ENCODE data around the gene SHFL.
A peak's percentile ranks its signal among the peaks of the same experiment; 100 is the strongest.

The SHFL gene

GRCh38 chr19:10109528-10109927, 23.4 kb downstream of the SHFL start:
- no peak for DNase-seq (ENCODE audit: low read depth in 2 of 2)

GRCh38 chr19:10110076-10110971, 24.2 kb downstream of the SHFL start:
- no peak for DNase-seq (ENCODE audit: low read depth in 2 of 2)

DNA sequence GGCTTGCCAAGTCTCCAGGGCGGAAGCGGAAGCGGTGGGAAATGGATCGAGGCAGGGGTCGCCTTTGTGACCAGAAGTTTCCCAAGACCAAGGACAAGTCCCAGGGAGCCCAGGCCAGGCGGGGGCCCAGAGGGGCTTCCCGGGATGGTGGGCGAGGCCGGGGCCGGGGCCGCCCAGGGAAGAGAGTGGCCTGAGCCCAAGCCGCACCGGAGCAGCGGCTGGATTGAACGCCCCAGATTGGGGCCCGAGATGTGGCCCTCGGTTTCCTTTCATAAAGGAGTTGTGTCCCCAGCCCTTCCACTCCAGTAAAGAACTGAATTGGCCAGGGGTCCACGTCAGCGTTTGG, 24.8 kb downstream of the SHFL start:
- no peak for DNase-seq (ENCODE audit: low read depth in 2 of 2)

- peak in 1 of 2 donors; percentile 57 for DNase-seq (ENCODE audit: low read depth in 2 of 2)
Measured at GRCh38 chr19:10111405-10111811, 25.3 kb downstream of the SHFL start, which contains the start of gene P2RY11. TSS of gene P2RY11 (plus strand) at chr19:10111693. CDS start at chr19:10111722, 29 bp downstream.

DNA sequence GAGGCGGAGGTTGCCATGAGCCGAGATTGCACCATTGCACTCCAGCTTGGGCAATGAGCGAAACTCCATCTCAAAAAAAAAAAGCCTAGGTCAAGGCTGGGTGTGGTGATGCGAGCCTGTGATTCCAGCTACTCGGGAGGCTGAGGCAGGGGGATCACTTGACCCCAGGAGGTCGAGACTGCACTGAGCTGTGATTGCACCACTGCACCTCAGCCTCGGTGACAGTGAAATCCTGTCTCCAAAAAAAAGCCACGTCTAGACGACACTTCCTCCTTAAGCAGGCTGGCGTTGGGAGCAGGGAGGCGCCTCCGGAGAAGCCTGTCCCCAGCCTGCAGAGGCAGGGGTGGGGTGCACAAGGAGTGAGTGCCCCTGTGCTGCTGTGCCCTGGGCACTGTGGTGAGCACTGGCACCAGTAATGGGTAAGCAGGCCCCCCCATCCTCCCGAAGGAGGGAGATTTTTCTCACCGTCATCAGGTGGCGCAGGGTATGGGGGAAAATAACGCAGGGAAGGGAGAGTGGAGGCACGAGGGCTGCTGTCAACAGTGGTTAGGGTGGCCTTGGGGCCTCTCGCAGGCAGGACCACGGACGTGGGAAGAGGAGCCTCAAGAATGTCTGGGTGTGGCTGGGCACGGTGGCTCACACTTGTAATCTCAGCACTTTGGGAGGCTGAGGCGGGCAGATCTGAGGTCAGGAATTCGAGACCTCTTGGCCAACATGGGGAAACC, 26.1 kb downstream of the SHFL start:
- DNase-seq (ENCODE audit: low read depth in 2 of 2), result peak; percentile 60 to 73

GRCh38 chr19:10112895-10113591, 26.9 kb downstream of the SHFL start:
- DNase-seq (ENCODE audit: low read depth in 2 of 2), result peak in 1 of 2 donors; percentile 60

GRCh38 chr19:10113592-10113963, 27.5 kb downstream of the SHFL start:
- DNase-seq (ENCODE audit: low read depth in 2 of 2), result no peak

GRCh38 chr19:10113964-10114650, 28.0 kb downstream of the SHFL start:
- DNase-seq (ENCODE audit: low read depth in 2 of 2), result no peak

DNA sequence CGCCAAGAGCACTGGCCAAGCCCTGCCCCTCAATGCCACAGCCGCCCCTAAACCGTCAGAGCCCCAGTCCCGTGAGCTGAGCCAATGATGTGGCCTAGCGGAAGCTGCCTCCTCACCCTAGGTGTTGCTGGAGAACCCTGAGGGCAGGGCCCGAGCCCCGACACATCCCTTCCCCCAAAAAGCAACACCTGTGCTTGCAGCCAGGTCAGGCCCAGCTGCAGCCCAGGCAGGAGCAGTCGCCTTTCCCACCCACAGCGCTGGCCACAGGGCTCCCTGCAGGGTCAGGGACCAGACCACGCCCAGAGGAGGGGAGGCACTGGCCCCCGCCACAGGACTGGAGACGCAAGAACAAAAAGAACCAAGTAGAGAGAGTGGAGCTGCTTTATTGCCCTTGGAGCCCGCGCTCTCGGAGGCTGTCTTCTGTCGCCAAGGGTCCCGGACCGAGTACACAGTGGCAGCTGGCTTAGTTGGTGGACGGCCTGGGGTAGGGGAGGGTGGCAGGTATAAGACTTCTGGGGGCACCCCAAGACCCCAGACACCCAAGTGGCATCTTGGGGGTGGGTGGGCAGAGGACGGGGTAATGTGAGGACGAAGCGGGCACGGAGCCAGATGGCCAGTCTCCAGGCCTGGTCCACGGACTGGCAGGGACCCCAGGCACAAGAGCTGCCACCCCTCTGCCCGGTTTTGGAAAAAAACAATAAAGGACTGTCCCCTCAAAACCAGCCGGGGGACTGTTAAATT, 28.7 kb downstream of the SHFL start:
- no peak for DNase-seq (ENCODE audit: low read depth in 2 of 2)

- DNase-seq (ENCODE audit: low read depth in 2 of 2), result no peak
Measured at GRCh38 chr19:10115392-10116084, 29.4 kb downstream of the SHFL start.

DNA sequence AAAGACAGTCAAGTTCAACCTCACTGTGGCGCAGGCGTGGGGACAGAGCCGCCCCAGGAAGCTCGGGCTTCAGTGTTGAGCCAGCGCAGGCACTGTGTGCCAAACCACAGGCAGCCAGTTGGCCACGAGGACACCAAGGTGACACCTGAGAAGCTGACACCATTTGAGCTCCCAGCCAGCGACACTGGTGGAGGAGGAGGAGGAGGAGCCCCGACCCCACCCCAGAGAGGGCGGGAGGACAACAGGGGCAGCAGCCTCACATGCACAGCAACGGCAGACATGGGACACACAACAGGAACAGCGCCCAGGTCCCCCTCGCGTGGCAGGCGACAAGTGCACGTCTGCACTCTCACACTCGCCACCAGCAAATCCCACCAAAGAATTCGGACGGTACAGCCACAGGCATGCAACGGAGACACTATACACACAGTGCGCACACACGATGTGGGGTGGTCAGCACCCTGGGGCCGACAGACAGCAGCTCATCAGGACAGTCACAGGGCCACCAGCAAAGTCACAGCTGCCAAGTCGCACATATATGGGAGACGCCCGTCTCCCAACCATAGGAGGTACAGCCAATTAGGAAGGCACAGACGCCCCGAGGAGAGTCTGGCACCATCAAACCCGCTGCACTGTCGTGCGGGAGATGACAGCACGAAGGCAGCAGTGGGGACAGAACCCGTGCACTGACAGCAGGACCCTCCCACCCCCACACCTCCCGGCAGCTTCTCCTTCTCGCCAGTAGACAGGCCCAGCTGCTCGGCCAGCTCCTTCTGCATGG, 30.2 kb downstream of the SHFL start:
- no peak for DNase-seq (ENCODE audit: low read depth in 2 of 2)

DNA sequence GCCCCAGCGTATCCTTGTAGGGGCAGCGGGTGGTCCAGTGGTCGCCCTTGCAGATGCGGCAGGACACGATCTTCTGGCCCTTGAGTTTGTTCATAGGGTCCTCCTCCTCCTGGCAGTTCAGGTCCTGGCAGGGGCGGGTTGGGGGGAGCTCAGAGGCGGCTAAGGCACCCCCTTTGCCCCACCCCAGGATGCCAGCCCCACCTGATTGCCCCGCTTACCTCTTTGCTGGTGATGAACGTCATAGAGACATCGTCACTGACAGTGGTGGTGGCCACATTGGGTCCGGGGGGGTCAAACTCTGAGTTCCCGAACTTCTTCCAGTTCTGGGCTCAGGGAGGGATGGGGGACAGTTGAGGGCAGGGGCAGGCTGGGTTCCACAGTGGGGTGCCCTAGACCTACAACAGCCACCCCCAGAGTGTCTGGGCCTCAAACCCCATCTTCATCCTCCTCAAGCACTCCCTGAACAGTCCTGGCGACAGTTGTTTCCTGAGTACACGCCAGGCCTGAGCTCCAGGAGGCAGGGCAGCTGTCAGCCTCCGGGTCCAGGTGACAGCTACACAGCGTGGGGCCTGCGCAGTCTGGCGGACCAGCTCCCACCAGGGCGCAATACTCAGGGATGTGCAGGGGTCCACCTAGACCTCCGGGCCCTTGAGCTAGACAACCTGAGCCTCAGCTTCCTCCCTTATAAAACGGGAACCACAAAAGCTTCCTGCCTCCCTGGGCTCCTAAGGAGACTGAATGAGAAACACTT, 30.9 kb downstream of the SHFL start:
- DNase-seq (ENCODE audit: low read depth in 2 of 2), result no peak

GRCh38 chr19:10118960-10119359, 32.8 kb downstream of the SHFL start:
- no peak for DNase-seq (ENCODE audit: low read depth in 2 of 2)

DNA sequence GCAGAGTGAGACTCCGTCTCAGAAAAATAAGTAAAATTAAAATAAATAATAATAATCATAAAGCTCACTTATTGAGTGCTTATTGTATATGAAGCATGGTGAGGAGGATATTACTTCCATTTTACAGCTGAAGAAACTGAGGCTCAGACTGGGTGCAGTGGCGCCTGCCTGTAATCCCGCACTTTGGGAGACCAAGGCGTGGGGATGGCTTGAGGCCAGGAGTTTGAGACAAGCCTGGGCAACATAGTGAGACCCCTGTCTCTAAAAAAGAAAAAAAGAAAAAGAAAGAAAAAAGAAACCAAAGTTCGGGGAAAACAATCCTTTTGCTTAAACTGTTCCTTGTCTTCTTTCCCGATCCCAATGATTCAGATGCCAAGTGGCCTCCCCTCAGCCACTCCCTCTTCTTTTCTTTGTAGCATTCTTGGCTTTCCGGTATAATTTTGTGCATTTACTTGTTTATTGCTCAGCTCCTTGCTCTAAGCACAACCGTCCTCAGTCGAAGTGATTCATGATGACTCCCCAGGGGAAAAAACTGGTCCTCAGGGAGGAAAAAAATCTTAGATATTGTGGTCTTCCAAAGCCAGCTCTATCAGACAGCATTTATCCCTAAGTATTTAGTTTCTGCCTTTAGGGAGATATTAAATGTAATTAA, 34.5 kb downstream of the SHFL start:
- DNase-seq (ENCODE audit: low read depth in 2 of 2), result no peak

GRCh38 chr19:10122045-10122444, 35.9 kb downstream of the SHFL start:
- no peak for DNase-seq (ENCODE audit: low read depth in 2 of 2)

DNA sequence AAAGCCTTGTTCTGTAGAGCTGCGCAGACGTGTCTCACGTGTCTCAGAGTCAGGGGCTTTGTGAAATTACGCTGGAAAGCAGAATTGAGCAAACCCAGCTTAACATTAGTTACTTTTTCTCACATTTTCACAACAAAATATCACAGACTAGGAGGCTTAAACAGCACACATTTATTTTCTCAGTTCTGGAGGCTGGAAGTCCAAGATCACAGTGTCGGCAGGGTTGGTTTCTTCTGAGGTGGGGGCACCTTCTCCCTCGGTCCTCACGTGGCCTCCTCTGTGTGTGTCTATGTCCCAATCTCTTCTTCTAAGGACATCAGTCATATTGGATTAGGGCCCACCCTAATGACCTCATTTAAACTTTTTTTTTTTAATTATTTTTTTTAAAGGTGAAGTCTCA, 38.3 kb downstream of the SHFL start:
- DNase-seq (ENCODE audit: low read depth in 2 of 2), result no peak

GRCh38 chr19:10126213-10126639, 40.1 kb downstream of the SHFL start:
- DNase-seq (ENCODE audit: low read depth in 2 of 2), result no peak

- no peak for DNase-seq (ENCODE audit: low read depth in 2 of 2)
Measured at GRCh38 chr19:10132905-10133304, 46.8 kb downstream of the SHFL start.
